Fibroblast of the aortic adventitia (primary cell): Measurements from ENCODE around the gene CSNK1E. TPM values are rescaled to one million over a fixed set of nuclear protein-coding genes. Genes with fewer than 3 reads are reported as not detected.

ENCODE experiments used
- DNase-seq: peaks from one replicate; pipeline ENCODE4 v3.0.0-alpha.2; 2010; ENCODE audit warnings: low read depth
- H3K4me3 ChIP-seq: 2 replicates; pipeline ENCODE4 v1.5.1; 2011; ENCODE audit warnings: low read depth, mild to moderate bottlenecking, control low read depth, low read length, moderate library complexity
- CTCF ChIP-seq: IDR thresholded peaks from 2 replicates; pipeline ENCODE4 v1.5.1; 2011; ENCODE audit warnings: mild to moderate bottlenecking, low read length, control low read depth, inconsistent platforms; ENCODE audit not compliant: insufficient read depth
- total RNA-seq: library from RNA; depleted of rRNA; stranded (reverse); fragments of >200 nt; gene quantifications from 2 replicates; pipeline ENCODE4 v1.2.3, GENCODE V29; 2012; ENCODE audit warnings: low replicate concordance

CSNK1E gene
- total RNA-seq, 1 donor = 94.7 TPM

DNA sequence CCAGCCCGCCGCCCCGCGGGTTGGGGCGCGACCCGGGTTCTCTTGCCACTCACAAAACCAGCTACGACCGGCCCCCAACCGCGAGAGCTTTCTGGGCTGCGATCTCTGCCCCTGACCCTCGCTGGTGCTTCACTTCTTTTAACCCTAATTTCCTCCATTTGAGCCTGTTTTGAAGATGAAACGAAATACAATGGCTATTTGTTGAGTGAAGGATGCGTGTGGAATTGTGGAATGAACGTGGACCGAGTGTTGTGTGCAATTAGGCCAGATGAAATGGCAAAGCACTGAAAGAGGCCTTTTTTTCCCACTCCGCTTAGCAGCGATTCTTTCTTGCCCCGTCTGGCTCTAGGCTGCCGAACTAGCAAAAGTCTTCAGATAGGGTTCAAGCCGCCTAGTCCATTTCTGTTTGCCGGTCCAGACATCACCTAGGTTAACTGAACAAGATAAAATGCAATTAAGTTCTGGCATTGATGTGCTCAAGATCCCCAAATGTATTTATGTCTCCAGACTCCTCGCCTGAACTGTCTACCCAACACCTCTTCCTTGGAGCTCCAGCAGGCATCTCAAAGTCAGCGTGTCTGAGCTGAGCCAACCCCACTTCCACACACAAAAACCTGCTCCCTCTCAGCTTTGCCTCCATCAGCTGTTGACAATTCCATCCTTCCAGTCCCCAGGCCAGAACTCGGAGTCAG, 44.0 kb downstream of the CSNK1E start:
- H3K4me3 ChIP-seq = peak overlapping the region; percentile 66
- DNase-seq = peak; percentile 42
- TF ChIP-seq CTCF = no peak

- TF ChIP-seq CTCF = no peak
- peak within 1 kb of the TSS; percentile 75 for H3K4me3 ChIP-seq
- peak; percentile 66 for DNase-seq
These were observed 44.7 kb downstream of the CSNK1E start, which contains the start of gene TMEM184B for GRCh38 chr22:38272373-38273134. TSS of gene TMEM184B (minus strand) at chr22:38273010. CDS start at chr22:38247961, 25,049 bp downstream.

GRCh38 chr22:38271927-38272372, 45.3 kb downstream of the CSNK1E start:
- TF ChIP-seq CTCF = no peak
- H3K4me3 ChIP-seq = peak overlapping the region; percentile 75
- no peak for DNase-seq

DNA sequence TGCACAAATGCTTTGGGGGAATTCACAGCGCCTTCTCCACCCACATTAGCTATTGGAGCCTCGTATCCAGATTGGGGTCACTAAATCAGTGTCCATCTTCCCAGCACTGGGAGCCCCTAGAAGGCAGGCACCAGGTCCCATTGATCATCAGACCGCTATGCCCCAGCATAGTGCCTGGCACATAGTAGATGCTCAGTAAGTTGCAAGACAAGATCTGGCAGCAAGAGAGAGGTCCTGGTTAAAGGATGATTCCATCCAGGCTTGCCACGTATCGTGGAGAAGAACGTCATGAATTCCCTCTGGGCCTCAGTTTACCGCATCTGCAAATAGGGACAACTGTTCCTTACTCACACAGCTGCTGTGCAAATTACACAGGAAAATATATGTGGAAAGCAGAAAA, 46.1 kb downstream of the CSNK1E start:
- H3K4me3 ChIP-seq = peak overlapping the region; percentile 75
- DNase-seq = no peak
- TF ChIP-seq CTCF = no peak

DNA sequence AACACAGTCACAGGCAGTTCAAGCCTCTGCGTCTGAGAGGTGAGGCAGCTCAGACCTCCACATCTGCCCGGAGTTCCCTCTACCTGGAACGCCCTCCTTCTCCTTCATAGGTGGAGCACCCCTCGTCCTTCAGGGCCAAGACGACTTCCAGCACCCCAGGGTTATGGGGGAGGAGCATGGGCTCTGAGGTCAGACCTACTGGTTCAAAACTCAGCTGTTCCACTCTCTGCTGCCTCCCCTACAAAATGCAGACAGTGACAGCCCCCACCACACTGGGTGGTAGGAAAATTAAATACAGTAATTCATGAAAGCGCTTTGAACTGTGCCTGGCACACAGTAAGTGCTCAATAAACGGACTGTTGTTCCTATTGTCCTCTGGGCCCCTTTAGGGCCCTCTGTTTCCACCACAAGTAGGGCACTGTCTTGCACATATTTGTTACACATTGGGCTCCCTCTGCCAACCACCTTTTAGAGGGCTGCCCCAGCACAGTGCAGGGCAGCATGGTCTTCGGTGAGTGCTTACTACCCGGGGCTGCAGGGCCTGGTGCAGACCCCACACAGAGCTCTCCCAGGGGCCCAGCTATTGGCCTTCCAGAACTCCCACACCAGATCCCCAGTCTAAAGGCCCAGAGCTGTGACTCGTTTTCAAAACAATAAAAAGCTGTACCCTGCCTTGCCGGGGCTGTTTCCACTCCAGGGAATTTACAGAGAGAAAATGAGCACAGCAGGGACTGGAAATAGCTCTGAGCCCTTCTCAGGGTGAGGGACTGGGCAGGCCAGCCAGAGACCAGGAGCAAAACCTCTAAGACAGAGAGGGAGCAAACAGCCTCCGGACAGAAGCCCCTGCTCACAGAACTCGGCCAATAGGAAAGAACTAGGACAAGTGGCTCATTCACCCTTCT, 46.9 kb downstream of the CSNK1E start:
- H3K4me3 ChIP-seq = peak overlapping the region; percentile 75
- peak; percentile 25 for DNase-seq
- no peak for TF ChIP-seq CTCF

DNA sequence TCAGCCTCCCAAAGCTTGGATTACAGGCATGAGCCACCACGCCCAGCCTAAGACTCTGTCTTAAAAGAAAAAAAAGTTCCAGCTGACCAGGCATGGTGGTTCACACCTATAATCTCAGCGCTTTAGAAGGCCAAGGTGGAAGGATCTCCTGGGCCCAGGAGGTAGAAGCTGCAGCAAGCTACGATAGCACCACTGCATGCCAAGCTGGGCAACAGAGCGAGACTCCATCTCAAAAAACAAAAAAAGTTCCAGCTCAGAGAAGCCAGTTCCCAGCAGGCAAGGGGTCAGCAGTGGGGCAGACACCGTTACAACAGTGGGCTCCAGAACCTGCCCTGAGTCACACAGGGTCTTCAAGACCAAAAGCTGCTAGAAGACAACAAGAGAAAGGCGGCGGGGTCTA, 47.8 kb downstream of the CSNK1E start:
- no peak for DNase-seq
- H3K4me3 ChIP-seq = no peak overlapping the region
- no peak for TF ChIP-seq CTCF
